HG03565 (cell line): ENCODE data around the gene SSPN.
A peak's percentile ranks its signal among the peaks of the same experiment; 100 is the strongest.

Source experiments
- ATAC-seq: cut with Tn5 transposase; IDR thresholded peaks from one replicate; pipeline ENCODE4 v1.9.1; 2021; ENCODE audit warnings: mild to moderate bottlenecking, moderate library complexity; ENCODE audit not compliant: unreplicated experiment

SSPN gene

DNA sequence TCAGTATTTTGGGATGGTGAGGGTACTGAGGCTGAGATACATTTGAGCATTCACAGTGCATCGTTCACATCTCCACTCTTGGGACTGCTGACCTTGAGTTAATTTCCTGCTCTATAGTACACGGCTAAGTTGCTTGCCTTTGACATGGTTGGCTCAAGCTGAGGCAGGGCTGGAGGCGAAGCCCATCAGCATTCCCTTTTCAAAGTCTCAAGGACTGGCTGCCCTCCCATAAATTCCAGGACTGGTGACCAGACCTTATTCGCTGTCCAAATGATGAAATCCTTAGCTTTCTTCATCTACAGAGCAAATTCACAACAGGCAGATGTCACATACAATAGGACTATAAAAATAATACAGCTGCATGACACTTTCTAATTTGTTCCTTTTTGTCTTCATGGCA, 85.9 kb downstream of the SSPN start:
- ATAC-seq = no peak

DNA sequence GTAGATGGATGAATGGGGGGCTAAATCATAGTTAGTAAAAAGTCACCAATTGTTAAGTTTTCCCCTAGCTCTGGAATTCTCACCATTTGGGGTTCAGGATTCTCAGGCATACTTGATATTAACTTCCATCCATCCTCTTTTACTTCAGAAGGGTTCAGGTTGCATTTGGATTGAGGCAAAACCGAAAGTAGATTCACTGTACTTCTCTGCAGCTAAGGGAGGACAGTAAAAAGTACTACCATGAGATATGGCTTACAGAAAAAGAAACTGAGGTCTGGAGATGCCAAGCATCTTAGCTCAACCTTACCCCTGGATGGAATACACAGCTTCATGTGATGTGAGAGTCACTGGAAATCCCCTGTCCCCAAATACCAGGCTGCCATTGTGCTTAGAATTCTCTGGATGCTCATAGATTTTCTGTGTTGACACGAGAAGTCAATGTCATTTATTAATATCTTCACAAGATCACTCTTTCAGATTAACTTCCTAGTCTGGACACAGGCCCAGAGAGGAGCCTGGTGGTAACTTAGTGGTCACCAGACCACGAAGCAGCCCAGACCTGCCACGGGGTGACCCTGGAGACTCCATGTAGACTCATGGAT, 87.1 kb downstream of the SSPN start:
- no peak for ATAC-seq

DNA sequence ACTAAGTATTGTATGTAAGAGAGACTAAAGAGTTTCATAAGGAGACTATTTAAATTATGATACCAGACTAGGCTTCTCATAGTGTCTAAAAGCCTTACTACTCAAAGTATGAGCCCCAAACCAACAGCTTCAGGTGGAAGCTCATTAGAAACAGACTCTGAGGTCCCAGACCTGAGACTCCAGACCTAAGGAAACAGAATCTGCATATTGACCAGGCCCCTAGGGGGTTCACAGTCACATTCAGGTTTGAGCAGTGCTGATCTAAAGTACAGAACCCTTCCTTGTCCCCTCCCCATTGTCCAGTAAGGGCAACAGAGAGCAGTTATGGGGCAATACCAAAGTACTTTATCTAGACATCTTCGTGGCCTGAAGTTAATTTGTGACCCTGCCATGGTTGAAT, 87.7 kb downstream of the SSPN start:
- no peak for ATAC-seq

- ATAC-seq = no peak
These were observed 88.2 kb downstream of the SSPN start for GRCh38 chr12:26283617-26284016.

DNA sequence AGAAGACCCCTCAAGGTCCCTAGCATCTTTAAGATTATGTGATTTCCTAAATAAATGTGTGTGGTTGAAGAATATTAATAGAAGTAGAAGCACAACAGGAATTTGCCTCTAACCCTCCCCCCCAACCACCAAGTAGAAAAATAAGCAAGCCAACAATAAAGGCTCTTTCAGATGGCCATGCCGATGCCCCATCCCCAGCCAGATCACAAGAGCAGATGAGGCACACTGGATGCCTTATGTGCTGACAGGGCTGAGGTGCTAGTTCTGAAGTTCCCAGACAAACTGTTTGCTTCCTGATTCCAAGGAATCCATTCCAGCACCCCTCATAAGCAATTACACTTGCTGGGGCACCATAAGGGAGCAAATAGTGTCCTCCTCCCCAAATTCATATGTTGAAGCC, 90.0 kb downstream of the SSPN start:
- ATAC-seq = no peak

DNA sequence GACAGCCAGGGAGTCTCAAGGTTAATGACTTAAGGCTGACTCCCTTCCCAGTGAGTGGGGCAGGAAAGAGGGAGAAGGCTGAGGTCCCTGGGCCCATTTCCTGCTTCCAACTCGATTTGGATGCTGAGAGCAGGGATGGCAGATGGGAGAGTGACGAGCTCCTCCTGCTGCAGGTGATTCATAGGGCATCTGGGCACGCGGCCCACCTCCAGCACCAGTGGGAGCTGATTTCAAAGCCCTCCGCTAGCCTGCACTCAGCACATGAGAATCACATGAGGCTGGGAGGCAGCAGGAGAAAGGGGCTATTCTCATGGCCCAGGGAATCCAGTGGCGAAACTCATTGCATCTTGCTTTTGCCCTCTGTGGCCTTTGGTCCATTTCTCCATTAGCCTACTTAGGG, 90.8 kb downstream of the SSPN start:
- no peak for ATAC-seq

DNA sequence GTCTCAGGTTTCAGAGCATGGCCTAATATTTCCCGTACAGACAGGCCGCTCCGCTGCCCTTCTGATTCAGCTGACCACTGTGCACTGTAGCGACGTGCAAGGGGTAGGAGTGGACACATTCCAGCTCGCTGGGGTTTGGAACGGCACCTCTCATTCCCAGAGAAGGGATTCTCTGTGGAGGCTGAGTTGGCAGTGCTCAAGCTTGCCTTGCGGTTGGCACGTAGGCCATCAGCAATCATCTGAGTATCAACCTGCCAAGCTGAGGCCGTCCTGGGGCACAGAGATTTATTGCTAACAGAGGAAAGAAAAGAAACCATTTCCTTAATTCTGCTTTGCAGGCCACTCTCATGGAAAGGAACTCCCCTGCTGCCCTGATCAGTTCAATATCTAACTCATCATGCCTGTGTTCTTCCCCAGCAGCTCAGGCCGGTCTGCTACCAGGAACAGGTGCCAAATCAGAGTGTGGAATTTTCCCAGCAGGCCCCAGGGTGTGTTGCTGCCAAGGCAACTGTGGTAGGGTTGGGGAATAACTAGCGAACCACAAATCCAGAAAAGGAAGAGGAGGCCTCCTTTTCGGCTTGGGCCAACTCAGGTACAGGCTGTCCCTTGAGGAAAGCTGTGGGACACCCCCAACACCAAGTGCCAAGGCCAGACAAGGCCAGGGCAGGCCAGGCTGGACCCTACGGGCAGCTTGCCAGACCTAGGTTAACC, 92.5 kb downstream of the SSPN start:
- no peak for ATAC-seq

DNA sequence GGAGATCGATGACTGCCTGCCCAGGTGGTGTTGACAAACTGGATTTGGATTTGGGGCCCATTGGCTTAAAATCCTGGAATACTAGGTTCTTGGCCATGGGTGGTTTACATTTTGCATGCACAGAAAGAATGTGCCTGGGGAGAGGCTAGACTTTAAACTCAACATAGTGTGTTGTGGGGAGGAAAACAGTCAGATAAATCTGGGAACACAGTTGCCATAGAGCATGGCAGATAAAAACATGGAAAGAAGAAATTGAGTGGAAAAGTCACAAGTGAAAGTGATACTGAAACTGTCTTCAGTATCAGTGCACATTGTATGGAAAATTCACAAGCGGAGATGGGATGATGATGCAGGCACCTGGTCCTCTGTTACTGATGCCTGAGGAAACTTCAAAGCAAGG, 95.2 kb downstream of the SSPN start:
- no peak for ATAC-seq

DNA sequence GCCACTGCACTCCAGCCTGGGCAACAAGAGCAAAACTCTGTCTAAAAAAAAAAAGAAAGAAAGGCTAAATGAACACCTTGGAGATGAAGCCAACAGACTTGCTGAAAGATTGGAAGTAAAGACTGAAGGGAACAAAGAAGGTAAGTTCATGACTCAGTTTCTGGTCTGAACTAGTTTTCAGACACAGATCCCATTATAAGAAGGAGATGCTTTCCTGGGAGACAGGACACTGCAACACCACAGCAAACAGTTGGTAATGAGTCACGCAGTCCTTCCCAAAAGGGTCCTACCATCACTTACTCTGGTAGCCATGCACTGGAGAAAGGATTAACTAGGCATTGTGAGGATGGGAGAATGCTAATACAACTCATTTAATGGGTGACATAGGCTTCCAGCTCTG, 97.2 kb downstream of the SSPN start:
- no peak for ATAC-seq

DNA sequence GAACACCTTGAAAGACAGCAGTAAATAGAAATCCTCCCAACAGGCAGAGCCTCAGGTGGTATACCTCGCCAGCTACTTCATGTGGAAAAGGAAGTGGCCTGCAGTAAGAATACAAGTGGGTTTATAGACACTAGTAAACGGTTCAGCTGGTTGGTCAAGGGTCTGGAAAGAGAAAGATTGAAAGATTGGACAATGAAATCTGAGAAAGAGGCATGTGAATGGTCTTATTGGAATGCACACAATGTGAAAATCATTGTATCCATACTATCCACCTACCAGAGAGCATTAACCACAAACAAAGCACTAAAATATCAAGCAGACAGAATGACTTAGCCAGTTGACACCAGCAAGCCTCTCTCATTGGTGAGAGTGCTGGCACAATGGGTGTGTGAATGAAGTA, 98.2 kb downstream of the SSPN start:
- no peak for ATAC-seq

DNA sequence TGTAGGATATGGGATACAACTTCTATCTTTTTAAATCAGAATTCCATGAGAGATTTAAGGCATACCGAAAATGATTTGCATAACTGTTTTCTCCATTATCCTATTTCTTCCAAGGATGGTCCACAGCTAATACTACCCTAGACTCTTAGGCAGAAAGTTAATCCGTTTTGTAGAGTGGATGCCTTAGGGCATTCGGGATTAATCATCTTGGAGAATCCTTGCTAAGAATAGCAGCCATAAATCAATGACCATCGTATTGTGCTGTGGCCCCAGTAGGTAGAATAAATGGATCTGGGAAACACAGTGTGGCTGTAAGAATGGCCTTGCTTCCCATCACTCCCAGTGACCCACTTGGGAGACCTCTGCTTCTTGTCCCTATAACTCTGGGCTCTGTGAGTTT, 99.6 kb downstream of the SSPN start:
- ATAC-seq = no peak

GRCh38 chr12:26297396-26298070, 102.2 kb downstream of the SSPN start:
- ATAC-seq = no peak

DNA sequence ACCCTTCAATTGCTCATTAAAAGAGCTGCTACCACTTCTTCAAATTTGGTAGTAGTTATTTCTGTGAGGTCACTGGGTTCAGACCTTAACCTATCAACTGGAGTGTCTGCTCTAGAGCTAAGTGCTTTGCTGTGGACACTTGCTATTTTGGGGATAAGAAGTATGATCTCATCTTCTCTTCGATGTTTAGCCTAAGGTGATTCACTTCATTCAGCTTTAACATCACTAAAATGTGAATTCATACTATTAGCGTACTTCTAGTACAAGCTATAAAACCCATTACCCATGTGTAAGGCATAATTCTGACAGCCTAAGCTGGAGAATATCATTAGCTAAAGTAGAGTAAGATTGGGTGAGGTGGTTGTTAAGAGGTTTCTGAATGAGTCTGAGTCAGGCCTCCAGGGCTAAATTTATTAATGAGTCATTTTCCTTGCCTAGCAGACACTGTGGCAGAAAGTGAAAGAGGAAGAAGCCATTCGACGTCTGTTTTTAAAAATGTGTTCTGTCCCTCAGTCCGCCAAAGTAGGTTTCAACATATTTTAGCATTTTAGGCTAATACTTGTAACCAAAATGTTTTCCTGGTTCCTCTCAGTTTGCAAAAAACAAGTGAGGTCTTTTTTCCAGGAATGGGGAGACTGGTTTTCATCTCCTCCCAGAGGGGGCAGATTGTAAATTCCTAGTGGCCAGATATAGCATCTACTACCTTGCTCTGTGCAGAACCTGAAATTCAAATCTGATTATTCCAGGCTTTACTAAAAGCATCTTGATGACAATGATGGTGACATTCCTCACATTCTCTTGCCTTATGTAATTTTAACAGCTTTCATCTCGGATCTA, 103.6 kb downstream of the SSPN start:
- ATAC-seq = peak; percentile 97

DNA sequence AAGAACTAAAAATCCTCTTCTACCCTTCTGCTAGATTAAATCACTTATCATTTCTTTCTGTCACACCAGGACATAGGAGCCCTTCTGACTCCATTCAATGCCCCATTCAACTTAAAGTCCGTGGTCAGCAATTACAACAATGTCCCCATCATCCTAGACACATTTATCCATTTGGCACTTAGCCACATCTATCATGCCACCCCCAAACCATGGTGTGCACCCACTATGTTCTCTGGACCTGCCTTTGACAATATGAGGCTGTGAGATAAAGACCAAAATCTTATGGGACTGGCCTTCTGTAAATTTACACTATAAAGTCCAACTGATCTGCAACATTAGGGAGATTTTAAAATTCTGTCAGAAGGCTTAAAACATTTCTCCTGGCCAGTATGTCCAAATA, 104.4 kb downstream of the SSPN start:
- ATAC-seq = no peak
